GM19328 (cell line): ENCODE results near the gene ADCY1.

Experiments used
- ATAC-seq: cut with Tn5 transposase; IDR thresholded peaks from one replicate; pipeline ENCODE4 v1.9.1; 2021; ENCODE audit warnings: mild to moderate bottlenecking, moderate library complexity; ENCODE audit not compliant: unreplicated experiment

Gene ADCY1

DNA sequence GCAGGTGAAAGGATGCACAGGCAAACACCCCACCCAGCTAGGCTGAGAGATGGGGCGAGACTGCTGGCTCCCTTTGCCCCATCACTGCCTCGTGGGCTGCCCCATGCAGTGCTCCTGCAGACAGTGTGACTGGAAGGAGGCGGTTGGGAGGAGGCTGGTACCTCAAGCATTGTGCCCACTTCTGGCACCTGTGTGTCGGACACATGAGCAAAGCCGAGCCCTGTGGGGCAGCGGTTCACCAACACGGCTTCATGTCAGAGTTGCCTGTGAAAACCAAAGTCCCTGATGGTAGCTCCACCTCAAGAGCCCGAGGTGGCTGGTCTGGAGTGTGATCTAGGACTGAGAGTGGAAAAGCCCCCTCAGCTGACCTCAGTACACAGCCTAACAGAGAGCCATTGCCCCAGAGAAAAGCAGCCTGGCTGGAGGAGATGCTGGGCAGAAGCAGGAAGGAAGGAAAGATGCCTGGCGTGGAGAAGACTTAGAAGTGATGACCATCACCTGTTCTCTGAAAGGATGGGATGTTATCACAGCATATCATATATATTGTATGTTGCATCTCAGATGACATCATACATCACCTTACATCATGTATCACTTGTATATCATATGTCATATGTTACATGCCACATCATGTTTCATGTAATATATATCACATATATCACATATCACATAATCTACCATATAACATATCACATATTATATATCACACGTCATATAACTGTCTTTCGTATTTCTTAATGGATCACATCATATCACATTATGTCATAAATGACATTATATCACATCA lies 75.6 kb downstream of the ADCY1 start:
- no peak for ATAC-seq

DNA sequence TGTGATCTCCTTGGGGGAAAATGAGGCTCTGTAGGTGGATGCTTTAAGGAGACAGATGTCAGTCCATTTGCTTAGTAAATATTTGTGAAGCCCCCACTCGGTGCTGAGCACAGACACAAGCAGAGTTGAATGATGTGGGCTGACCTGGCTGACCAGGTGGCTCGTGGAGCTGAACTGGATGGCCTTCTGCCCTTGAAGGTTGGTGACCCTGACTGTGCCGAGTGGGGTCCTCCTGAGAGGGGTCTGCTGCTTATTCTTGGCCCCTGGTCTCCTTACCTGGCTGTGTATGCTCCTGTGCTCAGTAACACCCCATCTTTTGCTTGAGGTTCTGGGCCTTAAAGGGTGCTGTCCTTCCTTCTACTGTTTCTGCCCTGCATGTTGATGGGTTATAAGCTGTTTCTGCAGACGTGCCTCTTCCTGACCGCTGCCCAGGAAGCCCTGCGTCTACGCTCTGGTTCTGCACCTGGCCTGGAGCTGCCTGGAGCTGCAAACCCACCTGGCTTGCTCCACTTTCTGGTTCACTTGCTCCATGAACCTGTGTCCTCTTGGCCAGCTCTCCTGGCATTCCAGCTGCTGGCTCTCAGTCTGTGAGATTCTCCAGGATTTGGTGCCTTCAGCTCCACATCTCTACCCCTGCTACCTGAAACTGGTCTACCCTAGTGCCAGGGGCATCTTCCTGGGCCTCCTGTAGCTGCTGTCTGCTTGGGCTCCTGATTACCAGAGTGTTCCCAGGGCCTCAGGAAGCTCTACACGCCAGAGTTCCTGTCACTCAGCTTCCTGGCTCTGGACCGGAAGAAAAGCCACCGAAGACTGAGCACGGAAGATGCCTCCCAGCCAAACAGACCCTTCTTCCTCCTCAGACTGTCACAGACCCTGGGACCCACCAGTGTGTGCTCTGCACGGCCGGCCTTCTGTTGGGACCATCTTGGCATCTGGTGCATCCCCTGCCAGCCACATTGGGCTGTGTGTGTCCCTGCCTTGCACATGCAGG lies 76.5 kb downstream of the ADCY1 start:
- no peak for ATAC-seq

DNA sequence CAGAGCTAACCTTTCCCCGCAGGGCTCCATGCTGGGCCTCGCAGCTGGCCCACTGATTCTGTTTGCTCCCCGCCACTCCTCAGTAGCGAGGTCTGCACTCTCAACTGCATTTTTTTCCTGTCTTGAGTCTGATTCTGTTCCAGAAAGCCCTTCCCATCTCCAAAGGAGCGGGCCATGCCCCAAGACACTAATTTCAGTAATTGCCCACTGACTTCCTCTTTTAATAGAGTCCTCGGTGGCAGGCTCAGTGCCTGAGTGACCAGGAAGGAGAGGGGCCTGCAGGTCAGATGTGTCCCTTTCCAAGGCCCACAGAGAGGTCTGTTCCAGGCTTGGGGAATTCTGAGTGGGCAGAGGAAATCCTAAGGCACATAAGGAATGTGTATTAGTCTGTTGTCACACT lies 77.4 kb downstream of the ADCY1 start:
- no peak for ATAC-seq

DNA sequence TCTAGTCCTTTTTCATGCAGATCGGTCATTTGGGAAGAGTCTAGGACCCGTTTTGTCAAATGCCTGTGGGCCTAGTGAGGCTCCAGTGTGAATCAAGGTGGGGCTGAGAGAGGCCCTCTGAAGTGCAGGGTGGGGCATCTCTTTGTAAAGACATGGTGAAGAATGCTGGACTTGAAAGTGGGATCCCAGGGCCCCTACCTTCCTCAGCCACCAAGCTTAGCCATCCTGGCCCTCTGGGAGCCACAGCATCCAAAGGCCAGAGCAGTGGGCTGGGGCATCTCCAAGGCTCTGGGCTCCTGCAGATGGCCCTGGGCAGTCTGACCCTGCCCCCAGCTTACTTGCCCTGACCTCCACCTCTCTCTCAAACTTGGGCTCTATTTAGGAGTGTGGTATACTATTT lies 78.5 kb downstream of the ADCY1 start:
- ATAC-seq: no peak

DNA sequence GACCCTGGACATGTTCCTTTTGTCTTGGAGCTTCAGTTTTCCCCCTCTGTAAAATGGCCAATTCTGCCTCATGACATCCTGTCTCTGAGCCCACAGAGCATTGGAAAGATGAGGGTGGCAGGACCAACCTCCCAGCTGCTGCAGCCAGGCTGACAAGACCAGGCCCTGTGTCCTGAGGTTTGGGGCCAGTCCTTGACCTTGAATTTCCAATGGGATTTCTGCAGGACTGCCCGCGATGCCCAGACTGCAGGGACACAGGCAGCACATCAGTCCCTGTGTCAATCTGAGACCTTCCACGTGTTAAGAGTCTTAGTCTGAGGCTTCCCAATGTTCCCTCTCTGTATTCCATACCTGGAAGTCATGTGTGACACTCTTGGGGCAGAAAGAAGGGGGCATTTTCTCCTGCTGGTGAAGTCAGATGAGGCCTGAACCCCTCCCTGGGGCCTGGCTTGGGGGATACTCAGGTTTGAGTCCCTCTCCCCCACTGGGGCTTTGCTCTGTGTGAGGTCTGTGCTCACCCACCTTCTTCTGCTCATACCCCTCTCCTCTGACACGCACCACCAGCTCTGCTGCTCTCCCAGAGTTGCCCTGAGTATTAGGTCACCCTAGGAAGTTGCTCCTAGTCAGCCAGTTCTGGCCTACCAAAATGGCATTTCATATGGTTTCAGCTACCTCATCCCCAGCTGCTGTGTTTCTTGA lies 79.2 kb downstream of the ADCY1 start:
- ATAC-seq: no peak

DNA sequence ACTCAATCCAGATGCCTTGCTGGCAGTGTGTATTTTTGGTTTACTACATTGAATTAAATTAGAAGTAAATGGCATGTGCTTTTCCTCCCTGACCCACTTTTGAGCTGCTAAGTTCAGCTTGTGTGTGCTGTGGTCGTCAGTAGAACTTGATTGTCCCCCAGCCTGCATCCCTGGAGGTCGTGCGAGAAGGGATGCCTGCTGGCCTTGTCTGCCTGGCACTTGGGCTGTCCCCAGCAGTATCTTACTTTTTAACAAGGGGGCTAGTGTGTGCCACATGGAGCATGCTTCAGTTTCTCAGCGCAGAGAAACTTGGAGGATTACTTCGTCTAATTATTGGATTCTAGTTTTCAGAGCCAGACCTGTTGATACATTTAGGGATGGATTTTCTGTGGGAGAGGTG lies 80.2 kb downstream of the ADCY1 start:
- no peak for ATAC-seq

DNA sequence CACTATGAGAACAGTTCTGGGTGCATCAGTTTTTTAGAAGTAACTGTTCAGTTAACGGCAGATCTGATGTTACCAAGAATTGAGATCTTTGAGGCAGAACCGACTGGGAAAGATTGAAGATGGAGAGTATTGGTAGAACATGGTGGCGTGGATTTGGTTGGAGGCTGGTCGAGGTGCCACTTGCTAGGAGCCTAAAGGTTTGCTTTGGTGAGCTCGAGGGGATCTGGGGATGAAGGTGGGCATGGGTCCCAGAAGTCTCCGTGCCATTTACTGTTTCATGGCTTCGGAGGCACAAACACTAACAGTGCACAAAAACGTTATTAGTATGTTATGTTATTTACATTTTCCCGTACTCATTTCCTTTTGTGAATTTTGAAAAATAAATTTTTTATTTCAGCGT lies 81.4 kb downstream of the ADCY1 start:
- no peak for ATAC-seq

DNA sequence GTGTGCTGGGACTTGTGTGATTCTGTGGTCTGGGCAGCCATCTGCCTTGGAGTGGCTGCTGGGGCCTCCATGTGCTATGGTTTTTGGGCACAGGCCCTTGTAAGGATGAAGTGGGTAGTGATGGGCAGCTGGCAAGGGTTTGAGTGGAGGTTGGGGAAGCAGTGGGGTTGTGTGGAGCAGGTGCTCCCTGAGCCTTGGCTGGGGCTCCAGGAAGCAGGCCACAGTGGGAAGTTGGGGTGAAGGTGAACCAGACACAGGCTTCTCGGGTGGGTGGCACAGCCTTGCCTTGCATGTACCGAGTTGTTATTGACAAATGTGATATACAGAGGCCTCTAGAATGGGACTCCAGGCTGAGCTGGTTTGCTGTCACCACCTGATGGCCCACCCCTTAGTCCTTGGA lies 82.3 kb downstream of the ADCY1 start:
- ATAC-seq: no peak

DNA sequence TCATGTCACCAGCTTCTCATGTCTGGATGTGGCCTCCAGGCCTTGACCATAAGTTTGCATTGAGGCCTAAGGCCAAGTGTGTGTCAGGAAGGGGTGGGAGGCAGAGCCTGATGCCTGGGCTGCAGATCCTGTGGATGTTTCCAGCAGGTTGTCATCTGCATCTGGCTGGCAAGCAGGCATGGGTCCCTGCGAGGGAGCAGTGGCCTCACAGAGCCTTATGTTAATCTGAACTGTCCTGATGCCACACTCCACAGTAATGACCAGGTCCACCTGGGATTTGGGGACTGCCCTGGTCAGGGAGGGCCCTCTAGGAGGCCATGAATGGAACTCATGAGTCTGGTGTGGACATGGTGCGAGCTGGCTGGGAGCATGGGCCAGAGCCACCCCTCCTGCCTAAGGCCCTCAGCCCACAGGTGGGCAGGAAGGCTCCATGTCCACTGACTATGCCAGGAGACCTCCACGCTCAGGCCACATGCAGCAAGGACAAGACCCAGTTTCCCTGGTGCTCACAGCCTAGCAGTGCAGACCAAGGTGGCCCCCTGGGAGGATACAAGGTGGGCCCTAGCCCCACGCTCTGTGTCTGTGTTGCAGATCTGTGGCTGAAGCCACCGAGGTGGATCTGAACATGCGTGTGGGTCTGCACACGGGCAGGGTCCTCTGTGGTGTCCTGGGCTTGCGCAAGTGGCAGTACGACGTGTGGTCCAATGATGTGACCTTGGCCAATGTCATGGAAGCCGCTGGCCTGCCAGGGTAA lies 83.1 kb downstream of the ADCY1 start:
- no peak for ATAC-seq

DNA sequence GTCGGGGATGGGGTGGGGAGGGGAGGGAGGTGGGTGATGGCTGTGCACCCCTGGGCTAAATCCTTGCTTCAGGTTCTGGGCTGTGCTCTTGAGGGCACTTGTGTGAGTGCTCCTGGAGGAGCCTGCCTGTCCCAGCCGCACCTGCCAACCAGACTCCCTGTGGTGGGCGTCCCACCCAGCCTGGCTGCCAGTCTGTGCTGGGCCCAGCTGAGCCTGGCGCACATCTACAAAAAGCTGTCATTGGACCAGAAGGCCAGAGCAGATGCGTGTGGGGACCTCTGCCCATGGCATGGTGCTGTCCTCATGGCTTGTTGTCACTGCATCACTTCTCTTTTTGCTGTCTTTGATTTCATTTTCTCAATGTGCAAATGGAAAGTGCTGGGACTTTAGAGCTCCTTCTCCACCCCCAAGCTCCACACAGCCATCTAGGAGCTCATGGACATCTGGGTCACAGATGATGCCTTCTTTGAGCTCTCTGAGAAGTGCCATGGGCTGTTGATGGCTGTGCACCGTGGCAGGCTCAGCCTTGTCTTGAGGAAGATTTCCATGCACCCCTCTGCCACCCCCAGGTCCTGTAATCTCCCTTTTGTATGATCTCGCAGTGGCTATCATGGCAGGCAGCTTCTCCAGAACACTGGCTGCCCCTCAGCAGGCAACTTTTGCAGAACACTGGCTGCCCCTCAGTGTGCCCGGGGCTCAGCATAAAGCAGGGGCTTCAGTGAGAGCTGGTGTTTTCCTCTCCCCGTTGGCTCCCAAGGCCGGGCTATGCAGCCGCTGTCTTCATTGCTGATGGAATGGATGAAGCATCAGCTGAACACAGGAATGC lies 83.9 kb downstream of the ADCY1 start:
- ATAC-seq: no peak

DNA sequence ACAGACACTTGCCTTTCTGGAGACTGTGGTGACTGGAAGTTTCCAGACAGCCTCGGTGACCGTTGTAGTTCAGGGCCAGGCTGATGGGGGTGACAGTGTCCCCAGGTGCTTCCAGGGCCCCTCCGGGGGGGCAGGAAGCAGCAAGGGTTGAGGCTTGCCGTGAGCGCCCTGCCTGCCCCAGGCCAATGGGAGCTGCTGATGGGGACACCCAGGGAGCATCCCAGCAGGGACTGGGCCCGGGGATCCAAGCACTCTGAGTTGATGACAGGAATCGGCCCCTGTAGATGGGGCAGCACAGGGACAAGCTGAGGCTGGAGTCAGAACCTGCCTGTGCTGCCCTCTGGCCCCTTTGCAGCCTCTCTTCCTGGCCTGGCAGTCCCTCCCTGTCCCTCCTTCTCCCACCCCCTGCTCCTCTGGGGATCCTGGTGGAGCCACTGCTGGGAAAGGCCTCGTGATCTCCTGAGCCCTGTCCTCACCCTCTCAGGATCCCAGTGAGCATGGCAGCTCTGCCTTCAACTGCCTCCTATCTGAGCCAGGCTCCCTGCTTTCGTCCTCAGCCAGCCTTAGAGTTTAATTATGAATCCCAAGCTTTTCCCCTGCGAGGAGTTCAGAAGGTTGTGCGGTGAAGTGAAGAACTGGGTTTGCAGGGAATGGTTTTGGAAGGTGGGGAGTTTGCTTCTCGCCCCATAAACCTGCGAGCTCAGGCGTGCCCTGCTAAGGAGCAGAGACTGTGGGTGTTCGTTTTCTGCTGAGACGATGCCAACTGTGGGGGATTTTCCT lies 84.7 kb downstream of the ADCY1 start:
- ATAC-seq: no peak

DNA sequence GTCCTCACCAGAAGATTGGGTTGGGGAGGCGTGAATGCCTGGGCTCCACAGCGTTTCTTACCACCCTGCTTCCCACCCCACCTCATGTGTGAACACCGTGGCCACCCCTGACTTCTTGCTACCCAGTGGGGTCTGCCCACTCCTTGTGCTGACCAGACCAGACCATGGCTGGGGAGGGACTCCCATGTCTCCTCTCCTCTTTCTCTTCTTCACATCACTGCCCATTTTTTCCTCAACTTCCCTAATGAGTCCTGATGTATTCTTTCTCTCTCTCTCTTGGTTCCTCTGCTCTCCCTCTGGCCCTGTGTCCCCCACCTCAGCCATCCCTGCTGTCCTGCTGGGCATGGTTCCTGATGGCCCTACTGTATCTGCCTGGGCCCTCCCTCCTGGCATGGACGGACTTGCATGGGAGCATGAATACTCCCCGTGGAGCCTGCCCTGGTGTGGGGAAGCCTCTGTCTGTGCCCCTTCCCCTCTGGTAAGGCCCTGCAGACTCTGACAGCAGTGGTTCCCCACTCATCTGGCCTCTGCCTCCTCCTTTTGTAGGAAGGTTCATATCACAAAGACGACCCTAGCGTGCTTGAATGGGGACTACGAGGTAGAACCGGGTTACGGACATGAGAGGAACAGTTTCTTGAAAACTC lies 85.5 kb downstream of the ADCY1 start:
- no peak for ATAC-seq

DNA sequence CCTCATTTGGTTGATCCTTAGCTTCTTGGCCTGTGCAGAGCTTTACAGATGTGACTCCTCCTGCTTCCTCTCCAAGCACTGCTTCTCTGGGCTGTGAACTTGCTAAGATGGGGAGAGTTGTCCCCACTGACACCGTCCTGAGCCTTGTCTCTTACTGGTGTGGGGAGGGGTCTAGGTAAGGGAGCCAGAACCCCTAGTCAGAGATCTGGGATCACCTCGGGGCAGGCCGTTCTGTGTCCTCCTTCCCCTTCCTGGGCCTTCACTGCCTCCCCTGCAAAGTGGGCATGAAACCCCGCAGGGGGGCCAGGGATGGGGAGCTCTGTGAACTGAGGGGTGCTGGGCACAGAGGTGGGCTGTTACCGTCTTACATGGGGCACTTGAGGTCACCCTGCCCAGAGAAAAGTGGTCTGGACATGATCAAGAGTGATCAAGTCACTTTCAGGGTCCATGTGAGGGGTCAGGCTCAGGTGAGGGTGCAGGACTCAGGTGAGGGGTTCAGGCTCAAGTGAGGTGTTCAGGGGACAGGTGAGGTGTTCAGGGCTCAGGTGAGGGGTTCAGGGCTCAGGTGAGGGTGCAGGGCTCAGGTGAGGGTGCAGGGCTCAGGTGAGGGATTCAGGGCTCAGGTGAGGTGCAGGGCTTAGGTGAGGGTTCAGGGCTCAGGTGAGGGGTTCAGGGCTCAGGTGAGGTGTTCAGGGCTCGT lies 86.2 kb downstream of the ADCY1 start:
- no peak for ATAC-seq

DNA sequence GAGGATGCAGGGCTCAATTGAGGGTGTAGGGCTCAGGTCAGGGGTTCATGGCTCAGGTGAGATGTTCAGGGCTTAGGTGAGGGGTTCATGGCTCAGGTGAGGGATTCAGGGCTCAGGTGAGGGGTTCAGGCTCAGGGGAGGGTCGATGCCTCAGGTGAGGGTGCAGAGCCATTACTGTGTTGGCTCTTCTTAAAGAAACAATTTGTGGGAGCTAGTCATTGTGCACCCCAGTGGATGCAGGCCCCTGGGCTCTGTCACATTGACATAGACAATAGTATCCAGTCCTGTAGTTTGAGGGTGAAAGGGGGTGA lies 86.7 kb downstream of the ADCY1 start:
- no peak for ATAC-seq

DNA sequence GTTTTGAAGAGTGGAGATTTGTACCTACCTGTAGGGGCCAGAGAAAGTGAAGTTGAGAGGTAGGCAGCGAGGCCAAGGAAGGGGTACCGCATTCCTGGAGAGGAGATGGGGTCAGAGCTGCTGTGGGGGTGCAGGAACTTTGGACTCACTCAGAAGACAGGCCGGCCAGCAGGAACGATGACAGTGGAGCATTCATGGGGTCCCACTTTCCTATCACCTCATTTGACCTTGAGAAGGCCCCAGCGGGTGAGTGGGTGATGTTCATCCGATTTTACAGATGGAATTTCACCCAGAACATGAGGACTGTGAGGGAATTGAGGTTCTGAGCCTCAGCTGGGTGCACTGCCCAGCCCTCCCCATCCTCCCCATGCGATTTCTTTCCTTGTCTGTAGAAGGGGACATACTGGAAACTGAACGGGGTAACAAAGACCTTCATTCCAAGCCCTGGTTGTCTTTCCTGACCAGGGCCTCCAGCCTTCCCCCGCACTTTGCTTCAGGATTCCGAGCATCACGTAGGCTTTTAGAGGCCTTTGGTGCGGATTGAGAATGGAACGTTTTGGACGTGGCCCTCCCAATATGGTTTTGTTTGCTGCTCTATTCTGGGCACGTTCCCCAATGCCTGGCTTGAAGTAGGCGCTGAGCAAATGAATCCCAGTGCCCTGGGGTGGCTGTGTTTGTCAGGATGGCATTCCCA lies 87.3 kb downstream of the ADCY1 start:
- no peak for ATAC-seq

DNA sequence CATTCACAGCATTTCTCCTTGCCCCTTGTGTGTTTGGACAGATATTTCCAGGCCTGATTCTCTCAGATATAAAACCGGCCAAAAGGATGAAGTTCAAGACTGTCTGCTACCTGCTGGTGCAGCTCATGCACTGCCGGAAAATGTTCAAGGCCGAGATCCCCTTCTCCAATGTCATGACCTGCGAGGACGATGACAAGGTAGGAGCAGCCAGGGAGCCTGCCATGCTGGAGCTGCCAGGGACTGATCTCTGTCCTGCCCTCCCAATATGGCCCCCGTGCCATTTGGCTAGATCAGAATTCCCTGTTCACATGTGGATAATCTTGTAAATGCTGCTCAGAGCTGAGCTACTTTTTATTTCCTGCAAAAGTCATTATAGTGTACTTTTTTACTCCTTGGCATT lies 87.8 kb downstream of the ADCY1 start:
- no peak for ATAC-seq

DNA sequence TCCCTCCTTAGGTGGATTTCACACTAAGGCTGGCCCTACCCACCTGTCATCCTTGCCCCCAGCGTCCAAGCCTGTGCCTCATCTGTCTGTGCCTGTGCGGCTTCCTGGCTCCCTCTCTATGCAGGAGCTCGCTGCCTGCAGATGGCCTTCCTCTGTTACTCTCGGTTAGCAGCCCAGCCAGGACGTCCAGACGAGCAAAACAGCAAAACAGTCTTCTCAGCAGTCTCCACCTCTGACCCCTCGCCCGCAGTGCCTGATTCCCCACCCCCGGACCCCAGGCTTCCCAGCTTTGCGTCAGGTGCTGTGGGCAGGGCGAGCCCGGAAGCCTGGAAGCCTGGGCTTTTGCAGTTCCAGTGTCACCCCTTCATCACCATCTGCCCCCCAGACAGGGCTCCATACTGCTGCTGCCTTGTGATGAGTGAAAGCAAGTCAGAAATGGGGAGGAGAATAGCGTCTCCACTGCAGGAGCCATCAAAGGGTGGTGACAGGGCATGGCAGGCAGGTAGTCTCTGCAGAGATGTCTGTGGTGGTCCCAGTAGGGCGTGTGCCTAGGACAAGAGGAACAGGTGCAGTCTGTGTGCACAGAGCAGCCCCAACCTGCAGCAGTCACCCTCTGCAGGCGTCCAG lies 88.5 kb downstream of the ADCY1 start:
- no peak for ATAC-seq
